Large intestine (tissue), 3 donors: ENCODE results near the gene PURA. TPM values are rescaled to one million over a fixed set of nuclear protein-coding genes. Genes with fewer than 3 reads are reported as not detected.
"Not testable (repeated sequence)": the region's sequence is repeated elsewhere in the genome, so short reads cannot be mapped to it uniquely, and the experiment has no call there.

Experiments
- DNase-seq, 2 donors: peaks; one replicate each; pipeline versions ENCODE4 v3.0.0 to v3.0.0-alpha.2; 2013
- H3K27ac ChIP-seq: one replicate; pipeline ENCODE4 v1.5.1; 2013; ENCODE audit warnings: low read length
- H3K27me3 ChIP-seq: 2 replicates; pipeline ENCODE4 v1.6.1; 2013; ENCODE audit warnings: low read length; ENCODE audit not compliant: control insufficient read depth, insufficient read depth
- H3K36me3 ChIP-seq: 2 replicates; pipeline ENCODE4 v1.6.1; 2013; ENCODE audit warnings: low read length; ENCODE audit not compliant: control insufficient read depth, insufficient read depth
- H3K4me1 ChIP-seq: one replicate; pipeline ENCODE4 v1.6.1; 2013; ENCODE audit warnings: low read length; ENCODE audit not compliant: control insufficient read depth, insufficient read depth
- H3K4me3 ChIP-seq: one replicate; pipeline ENCODE4 v1.5.1; 2013; ENCODE audit warnings: low read length
- H3K9me3 ChIP-seq: one replicate; pipeline ENCODE4 v1.6.1; 2013; ENCODE audit warnings: mild to moderate bottlenecking, low read depth, low read length, moderate library complexity; ENCODE audit not compliant: control insufficient read depth
- WGBS: methylation state at CpG from one replicate; pipeline ENCODE4 v1.1.5; 2013; ENCODE audit warnings: low lambda C conversion rate; ENCODE audit not compliant: insufficient coverage; 5-methylcytosine and 5-hydroxymethylcytosine counted together
- polyA plus RNA-seq: library from polyadenylated mRNA; unstranded; fragments of 120-200 nt; gene quantifications from one replicate; pipeline ENCODE4 v1.2.1, GENCODE V29; 2013

The PURA gene
- polyA plus RNA-seq, 1 donor, result 16.0 TPM

GRCh38 chr5:140154710-140155381 lies 40.9 kb downstream of the PURA start:
- not testable (repeated sequence) for H3K27ac ChIP-seq, H3K9me3 ChIP-seq, DNase-seq, H3K36me3 ChIP-seq, H3K4me3 ChIP-seq
- Histone ChIP-seq H3K27me3 (peaks cover 13% of the 10 kb centered on the region), H3K4me1 (peaks cover 12% of the 10 kb centered on the region)
- 100% methylated on average over 2 of the region's 21 CpGs for WGBS

GRCh38 chr5:140157032-140157781 lies 43.3 kb downstream of the PURA start:
- H3K4me3 ChIP-seq, result peak overlapping the region; percentile 25
- H3K9me3 ChIP-seq, result no peaks in the 10 kb centered on the region
- H3K27ac ChIP-seq, result no peak overlapping the region
- H3K4me1 ChIP-seq, result peaks cover 3% of the 10 kb centered on the region
- H3K36me3 ChIP-seq, result no peaks in the 10 kb centered on the region
- WGBS, result no CpG with 5 or more reads among the region's 30 CpGs
- peak; percentile 77 to 83 for DNase-seq
- H3K27me3 ChIP-seq, result peaks cover 13% of the 10 kb centered on the region

- H3K9me3 ChIP-seq, result no peaks in the 10 kb centered on the region
- no peak overlapping the region for H3K27ac ChIP-seq
- DNase-seq, result no peak
- H3K4me1 ChIP-seq, result peaks cover 3% of the 10 kb centered on the region
- H3K36me3 ChIP-seq, result no peaks in the 10 kb centered on the region
- no peaks in the 10 kb centered on the region for H3K27me3 ChIP-seq
- no peak overlapping the region for H3K4me3 ChIP-seq
- WGBS, result no CpG with 5 or more reads among the region's 7 CpGs
Observed at GRCh38 chr5:140159014-140159927, 45.4 kb downstream of the PURA start.

- Histone ChIP-seq H3K27me3 (no peaks in the 10 kb centered on the region), H3K27ac (no peak overlapping the region), H3K9me3 (no peaks in the 10 kb centered on the region), H3K36me3 (no peaks in the 10 kb centered on the region), H3K4me3 (no peak overlapping the region), H3K4me1 (peaks cover 12% of the 10 kb centered on the region)
- 82% methylated on average over 2 of the region's 5 CpGs for WGBS
- DNase-seq, result no peak
Observed at GRCh38 chr5:140162275-140162674, 48.4 kb downstream of the PURA start.

GRCh38 chr5:140162781-140163180 lies 48.9 kb downstream of the PURA start:
- no peaks in the 10 kb centered on the region for H3K9me3 ChIP-seq
- no CpG with 5 or more reads among the region's 5 CpGs for WGBS
- no peaks in the 10 kb centered on the region for H3K36me3 ChIP-seq
- H3K4me1 ChIP-seq, result peaks cover 12% of the 10 kb centered on the region
- DNase-seq, result no peak
- no peak overlapping the region for H3K4me3 ChIP-seq
- no peak overlapping the region for H3K27ac ChIP-seq
- no peaks in the 10 kb centered on the region for H3K27me3 ChIP-seq

GRCh38 chr5:140165101-140165922 lies 51.4 kb downstream of the PURA start:
- no peaks in the 10 kb centered on the region for H3K27me3 ChIP-seq
- H3K4me1 ChIP-seq, result peaks cover 12% of the 10 kb centered on the region
- no peaks in the 10 kb centered on the region for H3K9me3 ChIP-seq
- no peaks in the 10 kb centered on the region for H3K36me3 ChIP-seq
- no peak overlapping the region for H3K4me3 ChIP-seq
- WGBS, result 20% methylated on average over 2 of the region's 5 CpGs
- H3K27ac ChIP-seq, result peak overlapping the region; percentile 60
- DNase-seq, result peak; percentile 45 to 70

- no peaks in the 10 kb centered on the region for H3K36me3 ChIP-seq
- peaks cover 12% of the 10 kb centered on the region for H3K4me1 ChIP-seq
- DNase-seq, result no peak
- no CpG with 5 or more reads among the region's 4 CpGs for WGBS
- peak overlapping the region; percentile 60 for H3K27ac ChIP-seq
- no peak overlapping the region for H3K4me3 ChIP-seq
- no peaks in the 10 kb centered on the region for H3K27me3 ChIP-seq
- no peaks in the 10 kb centered on the region for H3K9me3 ChIP-seq
Observed at GRCh38 chr5:140165923-140166270, 52.0 kb downstream of the PURA start.

- Histone ChIP-seq H3K4me1 (peaks cover 12% of the 10 kb centered on the region), H3K9me3 (no peaks in the 10 kb centered on the region), H3K27me3 (no peaks in the 10 kb centered on the region), H3K36me3 (no peaks in the 10 kb centered on the region), H3K4me3 (no peak overlapping the region), H3K27ac (no peak overlapping the region)
- no peak for DNase-seq
Observed at GRCh38 chr5:140166911-140167310, 53.0 kb downstream of the PURA start.

- Histone ChIP-seq H3K4me3 (no peak overlapping the region), H3K9me3 (no peaks in the 10 kb centered on the region), H3K4me1 (peaks cover 12% of the 10 kb centered on the region), H3K27ac (no peak overlapping the region), H3K27me3 (no peaks in the 10 kb centered on the region), H3K36me3 (no peaks in the 10 kb centered on the region)
- DNase-seq, result no peak
- WGBS, result no CpG with 5 or more reads among the region's 2 CpGs
Observed at GRCh38 chr5:140168371-140168770, 54.5 kb downstream of the PURA start.

- WGBS, result no CpG with 5 or more reads among the region's 1 CpG
- Histone ChIP-seq H3K4me1 (peaks cover 15% of the 10 kb centered on the region), H3K9me3 (no peaks in the 10 kb centered on the region), H3K27me3 (no peaks in the 10 kb centered on the region), H3K4me3 (no peak overlapping the region), H3K36me3 (no peaks in the 10 kb centered on the region), H3K27ac (no peak overlapping the region)
- DNase-seq, result no peak
Observed at GRCh38 chr5:140169410-140169809, 55.5 kb downstream of the PURA start.
